HL-60 (cell line): ENCODE data around the gene NAA25.

Experiments used
- GABPA ChIP-seq: IDR thresholded peaks from 2 replicates; pipeline ENCODE4 v1.6.1; 2012; ENCODE audit warnings: low read depth
- POLR2AphosphoS5 ChIP-seq: IDR thresholded peaks from 2 replicates; pipeline ENCODE4 v1.6.1; 2012; ENCODE audit warnings: low read depth
- SPI1 ChIP-seq: IDR thresholded peaks from 2 replicates; pipeline ENCODE4 v1.6.1; 2012; ENCODE audit warnings: low read depth, mild to moderate bottlenecking, borderline replicate concordance
- TF ChIP-seq, protein P1 (sequence below): IDR thresholded peaks from one replicate; pipeline ENCODE4 v1.5.1; 2011; ENCODE audit warnings: low read length, control low read depth, inconsistent platforms; ENCODE audit not compliant: insufficient read depth
- TF ChIP-seq, protein P2 (sequence below): IDR thresholded peaks from 2 replicates; pipeline ENCODE4 v1.6.1; 2012; ENCODE audit warnings: low read depth; ENCODE audit not compliant: insufficient replicate concordance

GRCh38 chr12:112013601-112014402 lies 94.8 kb downstream of the NAA25 start:
- peak; percentile 65; the same call in 1 of the 2 replicates for TF ChIP-seq POLR2AphosphoS5
- TF ChIP-seq, protein P1, sequence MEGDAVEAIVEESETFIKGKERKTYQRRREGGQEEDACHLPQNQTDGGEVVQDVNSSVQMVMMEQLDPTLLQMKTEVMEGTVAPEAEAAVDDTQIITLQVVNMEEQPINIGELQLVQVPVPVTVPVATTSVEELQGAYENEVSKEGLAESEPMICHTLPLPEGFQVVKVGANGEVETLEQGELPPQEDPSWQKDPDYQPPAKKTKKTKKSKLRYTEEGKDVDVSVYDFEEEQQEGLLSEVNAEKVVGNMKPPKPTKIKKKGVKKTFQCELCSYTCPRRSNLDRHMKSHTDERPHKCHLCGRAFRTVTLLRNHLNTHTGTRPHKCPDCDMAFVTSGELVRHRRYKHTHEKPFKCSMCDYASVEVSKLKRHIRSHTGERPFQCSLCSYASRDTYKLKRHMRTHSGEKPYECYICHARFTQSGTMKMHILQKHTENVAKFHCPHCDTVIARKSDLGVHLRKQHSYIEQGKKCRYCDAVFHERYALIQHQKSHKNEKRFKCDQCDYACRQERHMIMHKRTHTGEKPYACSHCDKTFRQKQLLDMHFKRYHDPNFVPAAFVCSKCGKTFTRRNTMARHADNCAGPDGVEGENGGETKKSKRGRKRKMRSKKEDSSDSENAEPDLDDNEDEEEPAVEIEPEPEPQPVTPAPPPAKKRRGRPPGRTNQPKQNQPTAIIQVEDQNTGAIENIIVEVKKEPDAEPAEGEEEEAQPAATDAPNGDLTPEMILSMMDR = no peak
- no peak for TF ChIP-seq SPI1
- TF ChIP-seq, protein P2, sequence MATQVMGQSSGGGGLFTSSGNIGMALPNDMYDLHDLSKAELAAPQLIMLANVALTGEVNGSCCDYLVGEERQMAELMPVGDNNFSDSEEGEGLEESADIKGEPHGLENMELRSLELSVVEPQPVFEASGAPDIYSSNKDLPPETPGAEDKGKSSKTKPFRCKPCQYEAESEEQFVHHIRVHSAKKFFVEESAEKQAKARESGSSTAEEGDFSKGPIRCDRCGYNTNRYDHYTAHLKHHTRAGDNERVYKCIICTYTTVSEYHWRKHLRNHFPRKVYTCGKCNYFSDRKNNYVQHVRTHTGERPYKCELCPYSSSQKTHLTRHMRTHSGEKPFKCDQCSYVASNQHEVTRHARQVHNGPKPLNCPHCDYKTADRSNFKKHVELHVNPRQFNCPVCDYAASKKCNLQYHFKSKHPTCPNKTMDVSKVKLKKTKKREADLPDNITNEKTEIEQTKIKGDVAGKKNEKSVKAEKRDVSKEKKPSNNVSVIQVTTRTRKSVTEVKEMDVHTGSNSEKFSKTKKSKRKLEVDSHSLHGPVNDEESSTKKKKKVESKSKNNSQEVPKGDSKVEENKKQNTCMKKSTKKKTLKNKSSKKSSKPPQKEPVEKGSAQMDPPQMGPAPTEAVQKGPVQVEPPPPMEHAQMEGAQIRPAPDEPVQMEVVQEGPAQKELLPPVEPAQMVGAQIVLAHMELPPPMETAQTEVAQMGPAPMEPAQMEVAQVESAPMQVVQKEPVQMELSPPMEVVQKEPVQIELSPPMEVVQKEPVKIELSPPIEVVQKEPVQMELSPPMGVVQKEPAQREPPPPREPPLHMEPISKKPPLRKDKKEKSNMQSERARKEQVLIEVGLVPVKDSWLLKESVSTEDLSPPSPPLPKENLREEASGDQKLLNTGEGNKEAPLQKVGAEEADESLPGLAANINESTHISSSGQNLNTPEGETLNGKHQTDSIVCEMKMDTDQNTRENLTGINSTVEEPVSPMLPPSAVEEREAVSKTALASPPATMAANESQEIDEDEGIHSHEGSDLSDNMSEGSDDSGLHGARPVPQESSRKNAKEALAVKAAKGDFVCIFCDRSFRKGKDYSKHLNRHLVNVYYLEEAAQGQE = no peak
- TF ChIP-seq GABPA = no peak
